ENCODE measurements around the gene AIPL1. TPM values are rescaled to one million over a fixed set of nuclear protein-coding genes. Genes with fewer than 3 reads are reported as not detected.
A peak's percentile ranks its signal among the peaks of the same experiment; 100 is the strongest.

The AIPL1 gene
- total and polyA plus RNA-seq, 2 donors (not counting 1 experiment from before 2014, with no cell fraction given) = not detected

DNA sequence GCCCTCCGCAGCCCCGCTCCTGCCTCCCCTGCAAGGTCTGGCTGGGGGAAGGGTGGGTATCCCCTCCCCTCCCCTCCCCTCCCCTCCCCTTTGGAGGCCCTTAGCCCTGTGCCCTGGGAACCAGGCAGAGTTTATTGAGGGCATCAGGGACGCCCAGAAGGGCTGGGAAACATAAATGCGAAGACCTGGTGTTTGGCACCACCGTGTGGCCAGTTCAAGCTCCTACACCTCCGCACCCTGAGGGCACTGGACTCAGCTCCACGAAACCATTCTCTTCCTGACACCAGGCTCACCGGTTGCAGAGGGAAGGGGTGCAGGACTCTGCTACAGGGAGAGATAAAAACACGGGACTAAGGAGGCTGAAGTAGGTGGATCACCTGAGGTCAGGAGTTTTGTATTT is 1.0 kb upstream of the AIPL1 start:
- H3K4me1 ChIP-seq (ENCODE audit: control insufficient read depth in 2 of 2, insufficient read depth in 2 of 2, low read length in 2 of 2) = no peaks in the 10 kb centered on the region
- 0% methylated on average over 4 of the region's 9 CpGs for WGBS (ENCODE audit: insufficient coverage)
- ChIA-PET CTCF (interaction anchor here (0.6 to 2.9 kb wide), 20 partner anchors 9 to 1881 kb away, joined by 3 to 20 read pairs (median 4); partner anchors contain the start of genes NLRP1 and PIMREG), POLR2A (interaction anchor here (1.0 kb wide), 1 partner anchor 848 kb away, joined by 3 read pairs; no protein-coding TSS in a partner anchor)
- H3K9ac ChIP-seq (ENCODE audit: low read length) = no peak overlapping the region
- intact Hi-C loops (cut with micrococcal nuclease) = loop anchor here (1.0 to 5.0 kb wide), 3 partner anchors 729 to 849 kb away; no protein-coding TSS in a partner anchor
- no peaks in the 10 kb centered on the region for H3K9me3 Mint-ChIP-seq (ENCODE audit: insufficient read depth)
- H3K27ac Mint-ChIP-seq = peak overlapping the region; percentile 64
- H2AFZ ChIP-seq (ENCODE audit: insufficient read depth, low read depth, low read length, poor library complexity, severe bottlenecking) = peak overlapping the region; percentile 8
- H3K36me3 ChIP-seq (replicated peaks in 1 of 2; ENCODE audit: control extremely low read depth in 1 of 2, control insufficient read depth in 1 of 2, extremely low read depth in 1 of 2, insufficient read depth in 2 of 2, low read length in 1 of 2) = no peaks in the 10 kb centered on the region
- TF ChIP-seq EZH2 (IDR thresholded peaks at IDR 0.05; ENCODE audit: borderline replicate concordance, insufficient read depth, low read depth, low read length, poor library complexity, severe bottlenecking) = no peak
- TF ChIP-seq, protein P1, sequence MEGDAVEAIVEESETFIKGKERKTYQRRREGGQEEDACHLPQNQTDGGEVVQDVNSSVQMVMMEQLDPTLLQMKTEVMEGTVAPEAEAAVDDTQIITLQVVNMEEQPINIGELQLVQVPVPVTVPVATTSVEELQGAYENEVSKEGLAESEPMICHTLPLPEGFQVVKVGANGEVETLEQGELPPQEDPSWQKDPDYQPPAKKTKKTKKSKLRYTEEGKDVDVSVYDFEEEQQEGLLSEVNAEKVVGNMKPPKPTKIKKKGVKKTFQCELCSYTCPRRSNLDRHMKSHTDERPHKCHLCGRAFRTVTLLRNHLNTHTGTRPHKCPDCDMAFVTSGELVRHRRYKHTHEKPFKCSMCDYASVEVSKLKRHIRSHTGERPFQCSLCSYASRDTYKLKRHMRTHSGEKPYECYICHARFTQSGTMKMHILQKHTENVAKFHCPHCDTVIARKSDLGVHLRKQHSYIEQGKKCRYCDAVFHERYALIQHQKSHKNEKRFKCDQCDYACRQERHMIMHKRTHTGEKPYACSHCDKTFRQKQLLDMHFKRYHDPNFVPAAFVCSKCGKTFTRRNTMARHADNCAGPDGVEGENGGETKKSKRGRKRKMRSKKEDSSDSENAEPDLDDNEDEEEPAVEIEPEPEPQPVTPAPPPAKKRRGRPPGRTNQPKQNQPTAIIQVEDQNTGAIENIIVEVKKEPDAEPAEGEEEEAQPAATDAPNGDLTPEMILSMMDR (IDR thresholded peaks at IDR 0.05) = peak; percentile 84
- ATAC-seq (ENCODE audit: low read depth) = peak; percentile 86
- no peaks in the 10 kb centered on the region for H4K20me1 ChIP-seq (ENCODE audit: control insufficient read depth, insufficient read depth, low read length, poor library complexity, severe bottlenecking)
- H3K9me3 ChIP-seq (ENCODE audit: control extremely low read depth in 1 of 3, control insufficient read depth in 2 of 3, insufficient read depth in 1 of 3, low read length in 2 of 3) = peaks cover 1 to 8% (median 2%) of the 10 kb centered on the region in 3 donors
- H3K4me3 Mint-ChIP-seq = no peak overlapping the region
- H3K27ac ChIP-seq (ENCODE audit: low read length in 2 of 2) = no peak overlapping the region
- H3K4me2 ChIP-seq (replicated peaks; ENCODE audit: low read depth, low read length, poor library complexity, severe bottlenecking) = no peak overlapping the region
- peak; percentile 74 for DNase-seq
- peaks cover 0 to 15% (median 6%) of the 10 kb centered on the region in 4 experiments for H3K27me3 ChIP-seq (replicated peaks in 1 of 4; ENCODE audit: control extremely low read depth in 1 of 4, control insufficient read depth in 3 of 4, insufficient read depth in 4 of 4, low read length in 3 of 4)
- no peaks in the 10 kb centered on the region for H3K79me2 ChIP-seq (ENCODE audit: control insufficient read depth, insufficient read depth, low read length)
- no peak overlapping the region for H3K4me3 ChIP-seq (ENCODE audit: control extremely low read depth in 1 of 5, extremely low read depth in 1 of 5, insufficient read depth in 1 of 5, low read depth in 2 of 5, low read length in 4 of 5)
- peaks cover 2% of the 10 kb centered on the region for H3K4me1 Mint-ChIP-seq
- H3K27me3 Mint-ChIP-seq = peaks cover 36% of the 10 kb centered on the region

DNA sequence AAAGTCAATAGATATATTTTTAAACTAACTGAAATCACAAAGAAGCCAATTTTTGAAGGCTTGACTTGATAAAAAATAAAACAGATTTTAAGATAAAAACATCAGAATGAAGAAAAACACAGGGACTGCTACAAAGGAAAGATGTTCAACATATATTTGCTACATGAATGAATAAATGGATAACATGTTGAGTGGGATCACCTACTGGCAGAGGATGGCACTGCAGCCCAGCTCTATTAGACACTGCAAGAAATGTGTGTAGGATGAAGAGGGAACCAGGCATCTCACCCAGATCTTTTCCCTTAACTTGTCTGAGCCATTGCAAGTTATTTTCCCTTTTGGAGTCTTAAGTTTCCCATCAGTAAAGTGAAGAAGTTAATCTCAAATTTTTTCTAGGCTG is 4.2 kb downstream of the AIPL1 start:
- Histone ChIP-seq H3K79me2 (ENCODE audit: control insufficient read depth, insufficient read depth, low read length) (no peaks in the 10 kb centered on the region), H3K9ac (ENCODE audit: low read length) (no peak overlapping the region), H2AFZ (ENCODE audit: insufficient read depth, low read depth, low read length, poor library complexity, severe bottlenecking) (no peak overlapping the region), H3K27me3 (replicated peaks in 1 of 4; ENCODE audit: control extremely low read depth in 1 of 4, control insufficient read depth in 3 of 4, insufficient read depth in 4 of 4, low read length in 3 of 4) (peaks cover 0 to 6% (median 0%) of the 10 kb centered on the region in 4 experiments), H3K4me3 (ENCODE audit: control extremely low read depth in 1 of 5, extremely low read depth in 1 of 5, insufficient read depth in 1 of 5, low read depth in 2 of 5, low read length in 4 of 5) (no peak overlapping the region), H3K36me3 (replicated peaks in 1 of 2; ENCODE audit: control extremely low read depth in 1 of 2, control insufficient read depth in 1 of 2, extremely low read depth in 1 of 2, insufficient read depth in 2 of 2, low read length in 1 of 2) (no peaks in the 10 kb centered on the region), H3K4me2 (replicated peaks; ENCODE audit: low read depth, low read length, poor library complexity, severe bottlenecking) (no peak overlapping the region), H3K27ac (ENCODE audit: low read length in 2 of 2) (no peak overlapping the region), H3K4me1 (ENCODE audit: control insufficient read depth in 2 of 2, insufficient read depth in 2 of 2, low read length in 2 of 2) (peaks cover 9 to 13% of the 10 kb centered on the region in 2 donors), H4K20me1 (ENCODE audit: control insufficient read depth, insufficient read depth, low read length, poor library complexity, severe bottlenecking) (no peaks in the 10 kb centered on the region), H3K9me3 (ENCODE audit: control extremely low read depth in 1 of 3, control insufficient read depth in 2 of 3, insufficient read depth in 1 of 3, low read length in 2 of 3) (peaks cover 4 to 18% (median 6%) of the 10 kb centered on the region in 3 donors)
- H3K4me3 Mint-ChIP-seq = no peak overlapping the region
- ChIA-PET CTCF (interaction anchor here (0.7 to 1.6 kb wide), 2 partner anchors 9 to 1334 kb away, joined by 4 to 6 read pairs; no protein-coding TSS in a partner anchor), POLR2A (no interaction called here)
- no peak for DNase-seq
- H3K27ac Mint-ChIP-seq = no peak overlapping the region
- peaks cover 6% of the 10 kb centered on the region for H3K9me3 Mint-ChIP-seq (ENCODE audit: insufficient read depth)
- TF ChIP-seq, protein P1 (IDR thresholded peaks at IDR 0.05) = peak; percentile 20
- TF ChIP-seq EZH2 (IDR thresholded peaks at IDR 0.05; ENCODE audit: borderline replicate concordance, insufficient read depth, low read depth, low read length, poor library complexity, severe bottlenecking) = no peak
- intact Hi-C loops (cut with micrococcal nuclease) = no loop called here
- H3K4me1 Mint-ChIP-seq = peaks cover 13% of the 10 kb centered on the region
- peaks cover 4% of the 10 kb centered on the region for H3K27me3 Mint-ChIP-seq
- ATAC-seq (ENCODE audit: low read depth) = no peak
